HG03025 (cell line): Measurements from ENCODE around the gene AK4.
"Not testable (repeated sequence)": the region's sequence is repeated elsewhere in the genome, so short reads cannot be mapped to it uniquely, and the experiment has no call there.

Experiments
- ATAC-seq: cut with Tn5 transposase; IDR thresholded peaks from one replicate; pipeline ENCODE4 v1.9.1; 2021; ENCODE audit warnings: mild to moderate bottlenecking, moderate library complexity; ENCODE audit not compliant: unreplicated experiment, low FRiP score

The AK4 gene

DNA sequence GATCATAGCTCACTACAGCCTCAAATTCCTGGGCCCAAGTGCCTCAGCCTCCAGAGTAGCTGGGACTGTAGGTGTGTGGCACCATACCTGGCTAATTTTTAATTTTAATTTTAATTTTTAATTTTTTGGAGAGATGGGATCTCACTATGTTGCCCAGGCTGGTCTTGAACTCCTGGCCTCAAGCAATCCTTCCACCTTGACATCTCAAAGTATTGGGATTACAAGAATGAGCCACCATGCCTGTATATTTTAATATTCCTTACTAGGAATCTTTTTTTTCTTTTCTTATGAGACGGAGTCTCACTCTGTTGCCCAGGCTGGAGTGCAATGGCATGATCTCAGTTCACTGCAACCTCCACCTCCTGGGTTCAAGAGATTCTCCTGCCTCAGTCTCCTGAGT is 89.1 kb downstream of the AK4 start:
- ATAC-seq, result not testable (repeated sequence)

DNA sequence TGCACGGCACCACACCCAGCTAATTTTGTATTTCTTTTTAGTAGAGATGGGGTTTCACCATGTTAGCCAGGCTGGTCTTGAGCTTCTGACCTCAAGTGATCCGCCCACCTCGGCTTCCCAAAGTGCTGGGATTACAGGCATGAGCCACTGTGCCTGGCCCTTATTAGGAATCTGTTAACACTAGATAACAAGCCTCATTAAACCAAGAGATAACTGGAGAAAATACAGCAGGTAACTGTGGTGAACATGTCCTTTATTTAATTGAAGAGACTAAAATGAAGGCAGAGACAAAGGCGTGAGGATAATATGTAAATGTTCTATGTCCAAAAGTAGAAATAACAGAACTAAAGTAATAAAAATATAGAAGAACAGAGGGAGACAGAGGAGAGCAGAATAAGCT is 89.5 kb downstream of the AK4 start:
- ATAC-seq, result no peak

DNA sequence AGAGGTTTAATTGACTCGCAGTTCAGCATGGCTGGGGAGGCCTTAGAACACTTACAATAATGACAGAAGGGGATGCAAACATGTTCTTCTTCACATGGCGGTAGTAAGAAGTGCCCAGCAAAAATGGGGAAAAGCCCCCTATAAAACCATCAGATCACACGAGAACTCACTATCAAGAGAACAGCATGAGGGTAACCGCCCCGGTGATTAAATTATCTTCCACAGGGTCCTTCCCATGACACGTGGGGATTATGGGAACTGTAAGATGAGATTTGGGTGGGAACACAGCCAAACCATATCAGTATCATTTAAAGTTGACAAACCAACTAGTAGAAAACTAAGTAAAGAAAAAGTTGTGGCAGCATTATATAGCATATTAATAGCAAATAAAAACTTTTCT is 90.0 kb downstream of the AK4 start:
- ATAC-seq, result no peak

DNA sequence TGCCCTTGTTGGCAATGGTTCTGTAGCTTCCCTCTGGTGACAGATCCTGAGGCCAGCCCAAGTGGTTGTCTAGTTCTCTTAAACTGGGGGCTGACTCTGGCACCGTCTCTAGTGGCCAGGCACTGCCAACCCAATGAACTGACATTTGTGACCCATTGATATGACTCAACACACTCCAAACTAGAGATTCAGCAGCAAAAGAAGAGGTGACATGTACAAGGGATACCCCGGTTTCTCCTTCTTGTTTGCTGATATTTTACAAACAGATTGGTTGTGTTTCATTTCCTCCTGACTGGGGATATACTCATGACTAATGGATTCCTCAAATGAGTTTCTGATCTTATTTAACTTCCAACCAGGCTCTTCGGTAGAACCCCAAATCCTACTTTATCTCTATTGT is 95.5 kb downstream of the AK4 start:
- no peak for ATAC-seq

DNA sequence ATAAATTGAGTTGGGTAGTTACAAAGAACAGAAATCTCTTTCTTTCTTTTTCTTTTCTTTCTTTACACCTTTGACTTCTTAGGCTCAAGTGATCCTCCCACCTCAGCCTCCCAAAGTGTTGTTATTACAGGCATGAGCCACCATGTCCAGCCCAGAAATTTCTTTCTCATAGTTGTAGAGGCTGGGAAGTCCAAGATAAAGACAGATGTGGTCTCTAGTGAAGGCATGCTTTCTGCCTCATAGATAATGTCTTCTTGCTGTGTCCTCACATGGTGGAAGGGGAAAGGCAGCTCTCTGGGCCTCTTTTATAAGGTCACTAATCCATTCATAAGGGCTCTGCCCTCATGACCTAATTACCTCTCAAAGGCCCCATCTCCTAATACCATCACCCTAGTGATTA is 97.3 kb downstream of the AK4 start:
- no peak for ATAC-seq

DNA sequence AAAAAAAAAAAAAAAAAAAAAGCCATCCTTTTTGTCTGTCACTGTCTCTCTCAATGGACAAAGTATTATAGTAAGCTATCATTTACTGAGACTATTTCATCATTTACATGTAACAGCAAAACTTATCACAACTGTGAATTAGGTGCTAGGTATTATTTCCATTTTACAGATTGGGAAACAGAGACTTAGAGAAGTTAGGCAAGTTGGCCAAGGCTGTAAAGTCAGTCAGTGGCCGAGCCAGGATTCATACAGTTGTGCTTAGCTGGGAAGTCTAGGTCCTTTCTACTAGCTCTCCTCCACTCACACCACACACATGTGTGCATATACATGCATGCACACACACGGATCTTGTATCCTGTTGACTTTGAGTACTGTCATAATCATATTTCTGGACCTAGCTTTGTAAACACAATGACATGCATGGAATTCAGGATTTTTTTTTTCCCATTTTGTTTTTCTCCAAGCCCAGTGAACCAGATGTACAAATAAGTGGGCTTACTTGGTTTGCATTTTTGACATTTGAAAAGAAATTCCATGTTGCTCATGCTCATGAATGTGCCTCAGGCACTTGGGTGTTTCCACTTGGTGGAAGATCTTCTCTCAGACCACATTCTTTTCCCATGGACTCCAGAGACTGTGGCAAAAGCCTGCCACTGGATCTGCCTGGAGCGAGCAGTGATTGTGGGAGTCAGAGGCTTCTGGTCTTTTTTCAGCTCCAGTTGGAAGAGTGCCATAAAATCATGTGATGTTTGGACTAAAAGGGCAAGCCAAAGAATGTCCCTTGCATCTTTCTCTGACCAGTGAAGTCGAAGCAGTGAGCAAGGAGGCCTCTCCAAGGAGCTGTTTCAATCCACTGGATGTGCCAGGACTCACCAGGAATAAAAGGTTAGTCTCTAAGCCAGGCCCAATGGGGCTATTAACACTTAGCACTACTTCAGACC is 99.7 kb downstream of the AK4 start:
- no peak for ATAC-seq

DNA sequence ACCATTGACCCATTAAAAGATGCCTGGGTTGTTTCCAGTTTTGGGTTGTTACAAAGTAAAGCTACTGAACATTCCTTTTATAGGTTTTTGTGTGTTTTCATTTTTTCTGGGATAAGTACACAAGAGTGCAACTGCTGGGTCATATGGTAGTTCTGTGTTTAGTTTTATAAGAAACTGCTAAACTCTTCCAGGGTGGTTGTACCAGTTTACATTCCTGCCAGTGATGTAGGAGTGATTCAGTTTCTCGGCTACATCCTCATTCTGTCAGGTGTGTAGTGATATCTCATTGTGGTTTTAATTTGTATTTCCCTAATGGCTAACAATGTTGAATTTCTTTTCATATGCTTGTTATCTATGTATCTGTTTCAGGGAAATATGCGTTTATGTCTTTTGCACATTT is 102.8 kb downstream of the AK4 start:
- no peak for ATAC-seq

DNA sequence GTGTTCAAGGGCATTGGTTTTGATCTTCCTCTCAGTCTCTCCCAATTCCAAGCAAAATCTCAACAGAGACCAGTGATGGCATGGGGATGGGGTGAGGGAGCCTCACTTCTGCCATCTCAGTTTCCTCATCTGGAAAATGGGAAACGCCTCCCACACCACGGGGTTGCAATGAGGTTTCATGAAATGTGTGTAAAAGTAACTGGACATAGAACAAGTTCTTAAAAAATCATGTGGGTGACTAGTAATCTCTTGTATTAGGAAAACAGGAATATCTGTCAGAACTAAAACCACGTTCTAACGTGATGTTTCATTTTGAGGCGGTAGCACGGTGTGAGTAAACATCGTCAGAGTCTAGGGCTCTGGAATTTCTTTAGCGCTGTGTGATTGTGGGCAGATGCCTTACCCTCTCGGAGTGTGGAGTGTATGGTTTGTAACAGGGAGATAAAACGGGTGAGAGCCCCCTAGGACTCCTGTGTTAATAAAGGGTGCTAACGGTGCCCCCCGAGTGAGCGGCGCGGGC is 105.9 kb downstream of the AK4 start:
- peak; percentile 45 for ATAC-seq

DNA sequence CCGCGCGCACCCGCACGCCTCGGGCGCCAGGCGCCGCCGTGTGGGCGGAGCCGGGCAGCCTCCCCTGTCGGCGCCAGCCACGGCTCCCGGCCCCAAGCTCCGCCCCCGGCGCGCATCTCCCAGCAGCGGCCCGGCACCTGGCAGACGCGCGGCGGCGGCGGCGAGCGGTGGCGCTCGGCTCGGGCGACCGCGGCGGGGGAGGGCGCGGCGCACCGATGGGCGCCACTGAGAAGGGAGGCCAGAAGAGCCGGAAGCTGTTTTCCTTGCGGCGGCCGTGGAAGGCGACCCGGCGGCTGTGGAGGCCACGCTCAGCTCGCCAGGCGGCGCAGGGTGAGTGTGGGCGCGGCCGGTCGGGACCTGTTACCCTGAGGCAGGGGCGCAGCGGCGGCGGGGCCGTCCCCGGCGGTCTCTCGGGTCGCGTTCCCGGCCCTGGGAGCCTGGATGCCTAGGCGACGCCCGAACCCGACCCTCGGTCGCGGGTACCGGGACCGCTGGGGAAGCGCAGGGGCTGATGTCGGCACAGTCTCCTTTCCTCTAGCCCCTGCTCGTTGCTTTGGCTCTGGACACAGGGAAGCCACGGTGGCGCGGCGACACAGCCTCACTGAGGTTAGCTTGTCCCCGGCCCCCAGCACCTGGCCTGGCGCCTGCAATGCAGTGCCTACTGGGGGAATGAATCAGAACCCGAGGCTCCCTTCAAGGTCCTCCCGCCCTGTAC is 106.5 kb downstream of the AK4 start:
- ATAC-seq, result peak; percentile 95

DNA sequence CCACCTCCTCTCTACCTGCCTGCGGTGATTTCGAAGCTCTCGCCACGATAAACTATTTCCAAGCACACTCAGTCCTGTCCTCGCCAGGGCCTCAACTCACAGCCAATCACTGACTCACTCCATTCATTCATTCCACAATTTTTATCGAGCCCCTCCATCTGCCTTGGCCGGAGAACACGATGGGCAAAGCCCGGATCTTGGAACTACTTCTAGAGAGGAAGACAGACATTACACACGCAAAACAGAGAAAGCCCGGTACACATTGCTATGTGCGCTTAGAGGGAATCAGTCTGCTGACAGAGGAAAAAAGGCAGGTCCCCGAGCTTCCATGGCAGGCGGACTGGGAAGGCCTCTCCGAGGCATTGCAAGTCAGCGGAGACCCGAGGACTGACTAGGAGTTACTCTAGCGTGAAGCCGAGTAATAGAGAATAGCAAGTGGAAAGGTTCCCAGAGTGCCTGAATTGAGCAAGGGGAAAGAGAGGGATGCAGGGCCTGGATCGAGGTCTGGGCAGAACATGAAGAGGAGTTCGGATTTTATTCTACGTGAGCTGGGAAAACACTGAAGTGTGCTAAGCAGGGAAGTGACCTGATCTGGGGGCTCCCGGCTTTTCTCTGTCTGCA is 107.1 kb downstream of the AK4 start:
- ATAC-seq, result no peak

DNA sequence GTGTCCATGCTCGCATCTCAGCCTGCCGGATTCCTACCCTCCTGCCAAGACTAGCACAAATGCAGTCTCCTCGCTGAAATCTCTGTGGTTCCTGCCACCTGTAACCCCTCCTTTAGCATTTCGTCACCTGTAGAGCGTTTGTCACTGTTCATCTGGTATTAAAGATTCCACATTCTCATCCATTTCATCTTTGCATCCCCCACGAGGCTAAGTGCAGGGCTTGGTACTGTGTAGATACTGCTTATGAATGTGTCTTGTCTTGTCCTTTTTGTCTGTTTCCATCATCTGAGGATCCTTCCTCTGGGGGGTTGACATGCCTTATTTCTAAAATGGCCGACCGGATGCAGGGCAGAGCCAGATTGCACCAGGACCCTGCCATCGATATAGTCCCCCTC is 107.7 kb downstream of the AK4 start:
- no peak for ATAC-seq

DNA sequence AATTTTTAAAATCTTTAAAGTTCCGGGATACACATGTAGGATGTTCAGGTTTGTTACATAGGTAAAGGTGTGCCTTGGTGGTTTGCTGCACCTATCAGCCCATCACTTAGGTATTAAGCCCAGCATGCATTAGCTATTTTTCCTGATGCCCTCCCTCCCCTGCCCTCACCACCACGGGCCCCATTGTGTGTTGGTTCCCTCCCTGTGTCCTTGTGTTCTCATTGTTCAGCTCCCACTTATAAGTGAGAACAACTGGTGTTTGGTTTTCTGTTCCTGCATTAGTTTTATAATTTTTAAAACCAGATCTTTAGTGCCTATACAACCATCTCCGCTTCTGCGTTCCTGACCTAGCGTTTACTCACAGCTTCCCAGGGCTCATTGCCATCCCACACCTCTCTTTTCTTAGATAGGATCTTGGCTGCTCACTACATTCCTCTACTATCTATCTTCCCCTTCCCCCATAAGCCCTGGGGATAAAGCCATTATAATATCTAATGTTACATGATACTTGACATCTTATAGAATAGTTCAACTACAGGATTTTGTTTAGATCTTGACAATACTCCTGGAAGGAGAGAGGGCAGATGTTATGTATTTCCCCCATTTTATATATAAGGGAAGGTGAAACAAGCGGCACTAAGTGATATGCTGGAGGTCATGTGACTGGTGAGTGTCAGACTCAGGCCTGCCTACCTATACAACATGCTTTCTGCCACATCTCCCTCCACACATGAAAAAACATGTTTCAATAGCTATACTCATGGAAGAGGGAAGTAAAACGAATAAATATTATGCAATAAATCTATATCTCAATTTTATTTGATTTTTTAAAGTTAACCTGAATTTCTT is 109.1 kb downstream of the AK4 start:
- ATAC-seq, result no peak

DNA sequence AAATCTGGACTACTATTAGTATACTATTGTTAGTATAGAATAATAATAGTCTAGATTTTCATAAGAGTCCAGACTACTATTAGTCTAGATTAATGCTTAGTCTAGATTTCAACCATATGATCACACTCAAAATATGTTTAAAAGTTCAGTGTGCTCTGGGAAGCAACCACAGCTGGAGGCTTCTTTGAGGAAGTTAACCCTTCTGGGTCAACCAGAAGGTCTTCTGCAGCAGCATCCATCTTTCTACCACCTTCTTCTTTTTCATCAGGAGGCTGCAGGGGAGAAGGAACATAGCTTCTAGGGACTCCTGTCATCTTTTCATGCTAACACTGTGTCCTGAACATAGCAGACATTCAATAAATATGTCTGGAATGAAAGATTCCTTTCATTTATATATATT is 110.1 kb downstream of the AK4 start:
- ATAC-seq, result no peak

DNA sequence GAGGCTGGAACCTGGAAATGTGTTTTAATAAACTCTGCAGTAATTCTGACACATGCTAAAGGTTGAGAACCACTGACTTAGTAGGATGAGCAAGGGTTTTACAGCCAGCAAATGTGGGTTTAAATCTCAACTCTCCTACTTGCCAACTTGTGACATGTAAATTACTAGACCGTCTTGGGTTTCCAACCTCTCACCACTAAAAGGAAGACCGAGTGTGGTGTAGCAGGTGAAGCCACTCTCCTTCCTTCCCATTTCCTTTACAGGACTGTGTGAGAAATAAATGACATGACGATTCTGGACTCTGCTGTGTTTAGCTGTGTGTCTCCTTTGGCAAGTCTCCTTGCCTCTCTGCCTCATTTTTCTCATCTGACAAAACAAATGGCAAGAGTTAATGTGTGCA is 111.8 kb downstream of the AK4 start:
- ATAC-seq, result no peak

DNA sequence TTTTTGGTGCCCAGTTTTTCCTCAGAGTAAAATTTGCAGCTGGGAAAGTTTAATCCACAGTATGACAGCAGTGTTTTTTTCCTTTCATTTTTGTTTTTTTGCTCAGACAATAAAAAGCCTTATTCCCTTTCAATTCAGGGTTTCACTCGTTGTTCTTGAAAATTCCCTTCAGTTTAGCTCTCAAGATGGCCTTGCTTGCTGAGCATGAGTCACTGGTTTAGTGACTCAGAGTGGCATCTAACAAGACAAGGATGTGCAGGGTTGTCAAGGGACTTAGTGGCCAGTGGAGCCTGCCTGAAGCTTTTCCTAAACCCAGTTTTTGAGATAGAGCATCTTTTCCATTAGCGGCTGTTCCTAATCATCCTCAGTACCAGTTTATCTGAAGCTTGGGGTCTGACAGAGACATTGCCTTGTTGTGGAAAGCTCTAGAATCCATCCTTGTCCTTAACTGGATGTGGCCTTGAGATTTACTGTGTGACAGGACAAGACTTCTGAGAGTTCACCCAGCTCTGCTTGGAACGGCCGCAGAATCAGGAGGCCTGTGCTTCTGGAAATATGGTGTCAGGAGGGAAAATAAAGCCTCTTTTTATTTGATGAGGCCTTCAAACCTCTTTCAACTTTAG is 113.0 kb downstream of the AK4 start:
- ATAC-seq, result no peak

DNA sequence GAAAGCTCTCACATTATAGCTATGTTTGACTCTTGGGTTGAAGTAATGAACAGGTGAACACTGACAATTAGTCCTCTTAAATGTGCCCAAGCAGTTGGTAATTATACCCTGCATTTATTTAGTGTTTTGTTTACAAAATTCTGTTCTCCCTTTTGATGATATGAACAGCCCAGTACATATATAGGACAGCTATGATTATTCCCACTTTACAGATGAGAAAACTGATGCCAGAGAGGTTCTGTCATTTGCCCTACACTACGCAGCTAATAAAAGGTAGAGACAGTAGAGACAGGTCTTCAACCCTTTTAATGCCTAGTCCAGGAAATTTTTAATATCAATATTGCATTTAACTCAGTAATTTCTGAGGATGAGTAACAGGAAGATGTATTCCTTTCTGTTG is 115.3 kb downstream of the AK4 start:
- ATAC-seq, result no peak

DNA sequence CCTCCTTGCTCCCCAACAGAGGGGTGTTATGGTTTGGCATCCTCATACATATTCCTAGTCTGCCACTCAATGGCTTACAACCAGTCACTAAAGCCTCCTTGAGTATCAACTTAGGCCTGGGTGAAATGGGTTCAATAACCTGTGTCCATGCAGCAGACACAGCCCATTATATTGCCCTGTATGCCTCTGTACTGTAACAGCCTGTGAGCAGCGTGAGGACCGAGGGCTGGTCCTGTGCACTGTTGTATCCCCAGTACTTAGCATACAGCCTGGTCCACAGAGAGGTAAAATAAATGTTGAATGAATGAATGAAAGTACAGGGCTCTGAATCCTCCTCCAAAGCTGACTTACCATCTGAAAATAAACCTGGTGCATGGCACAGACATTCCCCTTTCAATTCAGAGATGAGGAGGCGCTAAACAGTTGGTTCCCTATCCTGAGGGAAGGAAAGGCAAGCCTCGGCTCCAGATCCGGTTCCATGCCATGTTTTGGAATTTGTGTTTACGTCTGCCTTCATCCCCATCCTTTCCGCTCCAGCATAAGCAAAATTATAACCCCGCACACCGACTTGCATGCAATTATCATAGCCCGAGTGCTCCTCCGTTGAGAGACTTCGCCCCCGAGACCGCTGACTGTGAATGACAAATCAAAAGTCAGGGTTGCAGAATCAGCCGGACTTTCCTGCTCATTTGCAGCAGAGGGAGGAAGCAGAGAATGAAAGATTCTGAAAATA is 116.4 kb downstream of the AK4 start:
- ATAC-seq, result no peak

DNA sequence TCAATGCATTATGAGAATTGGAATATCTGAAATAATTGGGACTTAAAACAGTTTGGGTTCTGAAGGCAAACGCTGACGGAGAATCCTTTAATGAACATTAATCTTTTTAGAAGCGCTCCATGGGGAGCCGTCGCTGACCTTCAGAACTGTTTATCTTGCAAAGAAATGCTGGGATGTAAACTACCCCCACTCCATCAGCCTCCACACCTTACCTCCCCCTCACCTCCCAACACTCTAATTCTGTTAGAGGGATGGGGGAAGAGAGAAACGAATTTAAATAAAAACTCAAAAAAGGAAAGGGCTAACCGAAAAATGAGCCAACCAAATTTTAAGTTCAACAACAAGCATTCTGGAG is 117.3 kb downstream of the AK4 start:
- no peak for ATAC-seq

DNA sequence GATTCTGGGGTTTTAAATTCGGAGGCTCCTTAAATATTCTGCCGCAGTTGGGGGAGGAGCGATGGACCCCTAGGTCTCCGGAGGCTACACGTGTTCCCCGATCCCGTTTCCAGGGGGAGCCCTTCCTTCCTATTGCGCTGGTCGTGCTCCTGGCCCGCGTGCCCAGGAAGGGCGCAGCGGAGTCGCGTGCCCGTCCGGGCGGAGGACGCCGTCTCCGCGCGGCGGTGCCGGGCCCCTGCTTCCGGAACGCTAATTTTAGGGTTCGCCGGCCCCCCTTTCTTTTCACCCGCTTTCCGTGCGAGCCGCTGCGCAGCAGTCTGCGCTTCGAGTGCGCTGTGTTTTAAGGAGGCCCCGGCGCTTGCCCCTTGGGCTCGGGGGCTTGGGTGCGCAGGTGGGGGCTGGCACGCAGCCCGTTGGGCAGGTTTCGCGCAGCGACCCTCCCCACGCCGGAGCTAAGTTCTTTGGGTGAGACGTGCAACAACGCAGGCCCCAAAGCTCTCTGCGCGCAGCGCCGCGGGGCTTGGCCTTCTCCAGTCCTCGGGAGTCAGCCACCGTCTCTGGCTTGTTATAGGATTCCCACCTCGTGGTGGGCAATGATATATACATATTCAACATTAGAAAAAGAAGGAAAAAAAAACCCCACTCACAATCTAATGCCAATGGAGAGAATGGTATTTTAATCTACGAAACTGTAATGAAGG is 117.8 kb downstream of the AK4 start:
- ATAC-seq, result no peak
